ENCODE measurements around the gene NUAK1.
"Not testable (repeated sequence)": the region's sequence is repeated elsewhere in the genome, so short reads cannot be mapped to it uniquely, and the experiment has no call there.

Gene NUAK1

GRCh38 chr12:106037524-106038298 lies 101.0 kb downstream of the NUAK1 start:
- no peak for DNase-seq (ENCODE audit: low read depth in 3 of 3, low spot score in 1 of 3)

- no peak for DNase-seq (ENCODE audit: low read depth in 3 of 3, low spot score in 1 of 3)
These were observed 103.3 kb downstream of the NUAK1 start for GRCh38 chr12:106035421-106035820.

GRCh38 chr12:106034316-106034715 lies 104.4 kb downstream of the NUAK1 start:
- DNase-seq (ENCODE audit: low read depth in 3 of 3, low spot score in 1 of 3): no peak

DNA sequence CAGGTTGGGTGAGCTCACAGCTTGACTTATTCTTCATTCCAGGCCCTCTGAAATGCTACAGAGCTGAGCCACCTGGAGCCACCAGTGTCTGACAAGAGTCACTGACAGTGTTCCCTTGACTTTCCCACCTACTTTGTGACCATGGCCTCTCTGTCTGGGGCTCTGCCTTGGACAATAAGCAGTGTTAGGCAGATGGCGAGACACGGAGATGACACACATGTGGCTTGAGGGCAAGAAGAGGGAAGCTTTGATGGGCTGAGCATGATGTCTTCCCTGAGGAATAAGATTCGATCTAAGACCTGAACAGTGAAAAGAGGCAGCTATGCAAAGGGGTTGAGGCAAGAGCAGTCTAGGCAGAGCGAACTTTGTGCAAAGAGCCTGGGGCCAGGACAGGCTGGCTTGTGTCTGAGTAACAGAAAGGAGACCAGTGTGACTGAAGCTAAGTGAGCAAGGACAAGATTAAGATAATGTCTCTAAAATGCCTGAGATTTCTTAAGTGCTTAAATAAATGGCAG lies 105.5 kb downstream of the NUAK1 start:
- DNase-seq (ENCODE audit: low read depth in 3 of 3, low spot score in 1 of 3): no peak

DNA sequence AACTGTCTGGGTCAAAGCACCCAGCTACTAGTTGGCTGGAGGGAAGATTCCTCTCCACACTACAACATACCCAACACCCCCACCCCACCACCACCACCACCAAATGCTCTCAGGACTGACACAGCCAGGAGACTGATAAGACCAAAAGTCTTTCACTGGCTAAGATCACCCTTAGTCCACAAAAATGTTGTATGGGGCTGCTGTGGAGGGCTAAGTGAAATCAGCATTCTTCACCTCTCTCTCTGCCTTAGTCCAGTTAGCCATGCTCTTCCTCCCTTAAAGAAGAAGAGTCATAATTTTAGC lies 106.2 kb downstream of the NUAK1 start:
- DNase-seq (ENCODE audit: low read depth in 3 of 3, low spot score in 1 of 3): no peak

DNA sequence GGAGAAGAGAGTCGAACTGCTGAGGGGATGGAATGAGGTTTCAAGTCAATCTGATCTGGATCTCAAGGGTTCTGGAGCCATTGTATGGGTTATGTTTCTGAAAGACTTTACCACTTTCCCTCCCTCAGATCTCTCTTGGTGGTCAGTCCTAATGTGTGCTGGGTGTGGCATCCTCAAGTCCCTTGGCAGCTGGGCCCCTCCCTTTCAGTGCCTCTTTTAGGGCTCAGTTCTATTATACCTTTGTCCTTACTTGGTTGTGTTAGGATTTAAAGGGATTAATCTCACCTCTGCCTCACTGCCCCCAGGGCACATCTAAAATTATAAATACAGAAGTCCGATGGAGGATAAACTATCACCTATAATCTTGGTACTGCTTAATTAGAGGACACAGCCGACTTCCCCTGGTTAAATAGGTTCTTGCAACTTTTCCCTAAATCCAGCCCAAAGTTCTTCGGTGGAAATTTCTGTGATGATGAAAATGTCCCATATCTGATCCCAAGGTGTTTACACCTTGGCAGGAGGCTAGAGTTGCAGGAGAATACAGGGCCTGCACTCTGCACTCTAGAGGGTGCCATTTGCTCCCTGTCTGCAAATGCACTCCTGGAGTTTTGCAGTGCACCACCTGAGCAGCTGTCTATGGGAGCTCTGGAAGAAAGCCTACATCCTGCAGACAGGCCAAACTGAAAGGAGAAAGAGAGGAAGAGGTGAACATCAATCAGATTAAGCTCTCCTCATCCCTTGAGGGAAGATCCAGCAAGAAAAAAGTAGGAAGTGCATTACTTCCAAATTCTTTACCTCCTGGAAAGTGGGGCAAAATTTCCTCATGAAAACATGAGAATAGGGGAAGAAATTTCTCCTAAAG lies 106.8 kb downstream of the NUAK1 start:
- no peak for DNase-seq (ENCODE audit: low read depth in 3 of 3, low spot score in 1 of 3)

- no peak for DNase-seq (ENCODE audit: low read depth in 3 of 3, low spot score in 1 of 3)
These were observed 108.3 kb downstream of the NUAK1 start for GRCh38 chr12:106030210-106031071.

GRCh38 chr12:106029532-106029931 lies 109.2 kb downstream of the NUAK1 start:
- no peak for DNase-seq (ENCODE audit: low read depth in 3 of 3, low spot score in 1 of 3)

DNA sequence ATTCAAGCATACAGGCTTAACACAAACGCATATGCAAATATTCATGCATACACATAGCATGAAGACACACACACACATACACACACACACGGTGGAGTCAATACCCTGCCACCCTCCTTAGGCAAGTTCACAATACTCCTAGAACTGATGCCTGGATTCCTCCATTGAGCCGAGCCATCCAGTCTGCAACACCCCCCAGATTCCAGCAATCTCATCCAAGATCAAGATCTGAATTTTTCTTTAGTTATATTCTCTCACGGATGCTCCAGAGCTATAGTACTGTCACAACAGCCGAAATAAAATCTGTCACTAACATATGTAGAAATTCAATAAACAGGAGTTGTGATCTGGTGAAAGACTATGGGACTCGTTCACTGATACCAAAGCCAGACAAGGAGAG lies 110.8 kb downstream of the NUAK1 start:
- DNase-seq (ENCODE audit: low read depth in 3 of 3, low spot score in 1 of 3): no peak

- DNase-seq (ENCODE audit: low read depth in 3 of 3, low spot score in 1 of 3): no peak
These were observed 111.5 kb downstream of the NUAK1 start for GRCh38 chr12:106027286-106027685.

DNA sequence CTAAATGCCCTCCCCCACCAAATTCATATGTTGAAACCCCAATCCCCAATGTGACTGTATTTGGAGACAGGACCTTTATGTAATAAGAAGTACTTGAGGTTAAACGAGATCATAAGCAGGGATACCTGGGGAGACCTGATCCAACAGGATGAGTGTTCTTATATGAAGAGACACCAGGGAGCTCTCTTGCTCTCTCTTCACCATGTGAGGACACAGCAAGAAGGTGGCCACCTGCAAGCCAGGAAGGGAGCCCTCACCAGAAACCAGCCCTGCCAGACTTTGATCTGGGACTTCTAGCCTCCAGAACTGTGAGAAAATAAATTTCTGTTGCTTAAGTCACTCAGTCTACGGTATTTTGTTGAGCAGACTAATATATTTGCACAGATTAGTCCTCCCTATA lies 113.6 kb downstream of the NUAK1 start:
- no peak for DNase-seq (ENCODE audit: low read depth in 3 of 3, low spot score in 1 of 3)

GRCh38 chr12:106023039-106023438 lies 115.7 kb downstream of the NUAK1 start:
- no peak for DNase-seq (ENCODE audit: low read depth in 3 of 3, low spot score in 1 of 3)

DNA sequence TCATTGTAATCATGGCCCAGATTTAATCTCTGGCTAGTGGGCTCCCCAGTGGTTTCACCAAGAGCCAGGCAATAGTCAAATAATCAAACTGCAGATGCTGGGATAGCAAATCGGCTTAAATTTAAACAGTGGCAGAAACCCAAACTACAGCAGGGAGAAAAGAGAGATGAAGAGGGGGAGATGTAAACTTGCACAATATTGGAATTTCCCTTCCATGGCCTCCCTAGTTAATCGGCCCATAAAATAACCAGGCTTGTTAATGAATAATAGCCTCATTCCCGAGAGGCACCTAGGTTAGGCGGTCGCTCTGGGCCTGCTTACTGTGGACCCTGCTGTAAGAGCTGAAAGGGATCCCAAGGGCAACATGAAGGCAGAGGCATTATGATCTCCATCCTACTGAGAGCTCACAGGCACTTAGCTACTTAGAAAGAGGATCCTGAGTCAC lies 116.2 kb downstream of the NUAK1 start:
- no peak for DNase-seq (ENCODE audit: low read depth in 3 of 3, low spot score in 1 of 3)

GRCh38 chr12:106021516-106021915 lies 117.2 kb downstream of the NUAK1 start:
- no peak for DNase-seq (ENCODE audit: low read depth in 3 of 3, low spot score in 1 of 3)

DNA sequence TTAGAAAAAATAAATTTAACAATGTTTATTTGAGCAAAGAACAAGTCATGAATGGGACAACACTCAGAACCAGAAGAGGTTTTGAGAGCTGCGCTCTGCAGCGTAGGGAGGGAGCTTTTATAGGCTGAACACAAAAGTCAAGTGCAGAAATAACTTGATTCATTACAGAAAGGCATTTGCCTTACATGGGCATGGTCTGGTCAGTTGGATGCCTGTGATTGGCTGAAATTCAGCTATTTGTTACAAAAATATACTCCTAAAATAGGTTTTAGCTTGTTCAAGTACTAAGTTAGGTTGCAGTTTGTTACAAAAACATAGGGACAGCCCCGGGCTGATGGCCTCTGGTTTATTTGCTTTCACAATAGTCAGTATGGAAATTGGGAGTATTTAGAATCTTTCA lies 118.0 kb downstream of the NUAK1 start:
- no peak for DNase-seq (ENCODE audit: low read depth in 3 of 3, low spot score in 1 of 3)

GRCh38 chr12:106019144-106019543 lies 119.6 kb downstream of the NUAK1 start:
- no peak for DNase-seq (ENCODE audit: low read depth in 3 of 3, low spot score in 1 of 3)

DNA sequence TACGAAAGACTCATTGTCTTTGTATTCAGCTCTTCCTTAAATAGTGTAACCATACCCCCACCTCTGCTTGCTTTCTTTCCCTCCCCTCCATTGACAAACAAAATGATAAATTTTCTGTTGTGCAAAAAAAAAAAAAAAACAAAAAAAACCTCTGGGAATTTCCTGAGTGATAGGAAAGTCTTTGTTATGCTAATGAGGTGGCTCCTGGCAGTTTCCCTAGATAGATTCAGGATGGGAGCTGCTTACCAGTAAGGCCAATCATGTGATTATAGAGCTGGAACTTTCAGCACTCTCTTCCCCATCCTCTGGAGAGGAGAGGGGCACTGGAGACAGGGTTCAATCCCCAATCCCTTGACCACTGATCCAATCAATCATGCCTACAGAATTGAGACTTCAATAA lies 120.5 kb downstream of the NUAK1 start:
- DNase-seq (ENCODE audit: low read depth in 3 of 3, low spot score in 1 of 3): no peak

- not testable (repeated sequence) for DNase-seq (ENCODE audit: low read depth in 3 of 3, low spot score in 1 of 3)
These were observed 122.0 kb downstream of the NUAK1 start for GRCh38 chr12:106016601-106017278.

DNA sequence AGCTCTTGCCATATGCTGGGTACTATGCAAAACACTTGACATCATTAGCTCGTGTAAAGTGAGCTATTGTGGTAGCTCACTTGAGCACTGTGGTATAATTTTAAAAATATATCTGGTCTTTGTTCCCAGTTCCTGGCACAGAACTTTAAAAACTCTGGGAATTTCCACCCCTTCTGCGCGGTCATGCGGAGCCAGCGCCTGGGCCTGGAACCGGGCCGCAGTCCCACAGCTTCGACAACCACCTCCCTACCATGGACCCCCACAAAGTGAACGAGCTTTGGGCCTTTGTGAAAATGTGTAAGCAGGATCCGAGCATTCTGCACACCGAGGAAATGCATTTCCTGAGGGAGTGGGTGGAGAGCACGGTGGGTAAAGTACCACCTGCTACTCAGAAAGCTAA lies 123.1 kb downstream of the NUAK1 start:
- no peak for DNase-seq (ENCODE audit: low read depth in 3 of 3, low spot score in 1 of 3)

DNA sequence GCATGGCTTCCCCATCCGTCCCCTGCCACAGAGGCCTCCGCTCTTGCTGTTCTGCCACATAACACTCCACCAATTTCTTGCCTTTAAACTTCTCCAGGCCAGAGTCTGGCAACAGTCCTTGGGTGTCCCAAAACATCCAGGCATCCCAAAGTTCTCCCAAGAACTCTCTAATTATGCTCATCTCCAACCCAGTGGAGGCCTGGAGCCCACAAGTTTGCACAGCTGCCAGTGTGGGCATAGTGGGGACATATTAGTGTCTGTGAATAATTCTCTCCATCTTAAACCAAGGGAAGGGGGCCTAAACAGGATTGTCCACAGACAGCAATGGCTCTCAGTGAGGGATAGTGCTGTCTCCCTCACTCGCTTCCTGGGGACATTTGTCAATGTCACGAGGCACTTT lies 124.8 kb downstream of the NUAK1 start:
- DNase-seq (ENCODE audit: low read depth in 3 of 3, low spot score in 1 of 3): no peak

Measured in stimulated activated CD4-positive, alpha-beta T cell treated with anti-CD3 and anti-CD28 coated beads, TNF-alpha, amount 100 ng/mL, for 1 hour (primary cell).